PFSK-1 (cell line): ENCODE results near the gene DTNA.

Source experiments
- FOXP2 ChIP-seq: optimal IDR thresholded peaks from 2 replicates; pipeline ENCODE3; 2011; ENCODE audit warnings: borderline replicate concordance, control low read depth, inconsistent platforms; ENCODE audit not compliant: insufficient read depth; ENCODE audit errors: extremely low read length, extremely low read depth
- POLR2AphosphoS5 ChIP-seq: IDR thresholded peaks from 2 replicates; pipeline ENCODE4 v1.6.1; 2012; ENCODE audit warnings: low read depth, mild to moderate bottlenecking, control low read depth, low read length, moderate library complexity
- SIN3A ChIP-seq: IDR thresholded peaks from 2 replicates; pipeline ENCODE4 v1.6.1; 2012; ENCODE audit warnings: mild to moderate bottlenecking, low read length, moderate library complexity, borderline replicate concordance; ENCODE audit not compliant: insufficient read depth
- TAF1 ChIP-seq: IDR thresholded peaks from 2 replicates; pipeline ENCODE4 v1.6.1; 2012; ENCODE audit warnings: low read length, control low read depth, borderline replicate concordance; ENCODE audit not compliant: insufficient read depth
- TF ChIP-seq, protein P1 (sequence below), 2 experiments: IDR thresholded peaks; 2 replicates each; pipeline versions ENCODE4 v1.6.1 to v1.8.0; 2011 to 2012; ENCODE audit warnings: low read depth in 2 of 2, low read length in 2 of 2, control low read depth in 1 of 2, inconsistent platforms in 1 of 2, mild to moderate bottlenecking in 1 of 2, moderate library complexity in 1 of 2; ENCODE audit not compliant: insufficient read depth in 1 of 2

The DTNA gene

DNA sequence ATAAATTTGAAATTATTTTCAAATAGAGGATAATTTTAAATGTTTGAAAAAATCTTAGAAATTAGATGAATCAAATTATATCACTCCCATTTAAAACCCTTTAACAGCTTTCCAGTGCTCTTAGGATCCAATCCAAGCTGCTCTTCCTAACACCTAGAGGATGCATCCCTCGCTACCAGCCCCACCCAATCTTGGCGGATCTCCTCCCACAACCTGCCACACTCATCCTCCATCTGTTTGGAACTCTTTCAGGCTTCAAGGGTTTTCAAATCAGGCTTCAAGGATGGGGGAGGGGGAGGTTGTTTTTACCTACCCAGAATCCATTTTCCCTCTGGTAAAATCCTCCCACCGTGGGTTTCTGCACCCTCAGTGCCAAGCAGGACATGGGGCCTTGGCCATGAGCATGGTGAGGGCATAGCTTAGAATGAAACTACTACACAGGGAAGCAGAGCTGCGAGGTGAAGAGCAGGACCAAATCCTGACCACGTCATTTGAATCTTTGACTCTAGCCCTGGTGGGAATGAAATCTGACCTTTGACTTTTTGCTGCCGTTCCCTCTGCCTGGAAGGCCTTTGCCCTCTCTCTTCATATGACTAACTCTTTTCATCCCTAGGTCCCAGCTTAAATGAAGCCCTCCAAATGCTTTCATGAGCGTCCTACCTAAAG, 218.1 kb downstream of the DTNA start:
- TF ChIP-seq POLR2AphosphoS5 = no peak
- TF ChIP-seq TAF1 = no peak
- no peak for TF ChIP-seq SIN3A
- no peak for TF ChIP-seq FOXP2
- TF ChIP-seq, protein P1, sequence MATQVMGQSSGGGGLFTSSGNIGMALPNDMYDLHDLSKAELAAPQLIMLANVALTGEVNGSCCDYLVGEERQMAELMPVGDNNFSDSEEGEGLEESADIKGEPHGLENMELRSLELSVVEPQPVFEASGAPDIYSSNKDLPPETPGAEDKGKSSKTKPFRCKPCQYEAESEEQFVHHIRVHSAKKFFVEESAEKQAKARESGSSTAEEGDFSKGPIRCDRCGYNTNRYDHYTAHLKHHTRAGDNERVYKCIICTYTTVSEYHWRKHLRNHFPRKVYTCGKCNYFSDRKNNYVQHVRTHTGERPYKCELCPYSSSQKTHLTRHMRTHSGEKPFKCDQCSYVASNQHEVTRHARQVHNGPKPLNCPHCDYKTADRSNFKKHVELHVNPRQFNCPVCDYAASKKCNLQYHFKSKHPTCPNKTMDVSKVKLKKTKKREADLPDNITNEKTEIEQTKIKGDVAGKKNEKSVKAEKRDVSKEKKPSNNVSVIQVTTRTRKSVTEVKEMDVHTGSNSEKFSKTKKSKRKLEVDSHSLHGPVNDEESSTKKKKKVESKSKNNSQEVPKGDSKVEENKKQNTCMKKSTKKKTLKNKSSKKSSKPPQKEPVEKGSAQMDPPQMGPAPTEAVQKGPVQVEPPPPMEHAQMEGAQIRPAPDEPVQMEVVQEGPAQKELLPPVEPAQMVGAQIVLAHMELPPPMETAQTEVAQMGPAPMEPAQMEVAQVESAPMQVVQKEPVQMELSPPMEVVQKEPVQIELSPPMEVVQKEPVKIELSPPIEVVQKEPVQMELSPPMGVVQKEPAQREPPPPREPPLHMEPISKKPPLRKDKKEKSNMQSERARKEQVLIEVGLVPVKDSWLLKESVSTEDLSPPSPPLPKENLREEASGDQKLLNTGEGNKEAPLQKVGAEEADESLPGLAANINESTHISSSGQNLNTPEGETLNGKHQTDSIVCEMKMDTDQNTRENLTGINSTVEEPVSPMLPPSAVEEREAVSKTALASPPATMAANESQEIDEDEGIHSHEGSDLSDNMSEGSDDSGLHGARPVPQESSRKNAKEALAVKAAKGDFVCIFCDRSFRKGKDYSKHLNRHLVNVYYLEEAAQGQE (IDR thresholded peaks at IDR 0.05; ENCODE audit: insufficient read depth in 1 of 2, low read depth in 2 of 2, low read length in 2 of 2) = no peak

GRCh38 chr18:34928754-34929335, 218.7 kb downstream of the DTNA start:
- TF ChIP-seq TAF1 (no peak), FOXP2 (no peak), SIN3A (no peak), POLR2AphosphoS5 (no peak)
- TF ChIP-seq, protein P1 (IDR thresholded peaks at IDR 0.05; ENCODE audit: insufficient read depth in 1 of 2, low read depth in 2 of 2, low read length in 2 of 2) = no peak

- TF ChIP-seq FOXP2 = no peak
- TF ChIP-seq POLR2AphosphoS5 = no peak
- no peak for TF ChIP-seq TAF1
Measured at GRCh38 chr18:34929336-34929780, 219.3 kb downstream of the DTNA start.

GRCh38 chr18:34932363-34932762, 222.3 kb downstream of the DTNA start:
- TF ChIP-seq, protein P1 (IDR thresholded peaks at IDR 0.05; ENCODE audit: insufficient read depth in 1 of 2, low read depth in 2 of 2, low read length in 2 of 2) = no peak
- TF ChIP-seq SIN3A (no peak), TAF1 (no peak)

GRCh38 chr18:34932792-34933466, 222.8 kb downstream of the DTNA start:
- TF ChIP-seq, protein P1 (IDR thresholded peaks at IDR 0.05; ENCODE audit: insufficient read depth in 1 of 2, low read depth in 2 of 2, low read length in 2 of 2) = no peak
- TF ChIP-seq POLR2AphosphoS5 (no peak), SIN3A (no peak), FOXP2 (no peak), TAF1 (no peak)
